T-helper 22 cell (primary cell): ENCODE results near the gene ING3.

Experiments
- DNase-seq: peaks from one replicate; pipeline ENCODE4 v3.0.0-alpha.2; 2020; ENCODE audit warnings: low read depth

ING3 gene

GRCh38 chr7:120989257-120990220 is 39.0 kb downstream of the ING3 start:
- DNase-seq, result no peak

DNA sequence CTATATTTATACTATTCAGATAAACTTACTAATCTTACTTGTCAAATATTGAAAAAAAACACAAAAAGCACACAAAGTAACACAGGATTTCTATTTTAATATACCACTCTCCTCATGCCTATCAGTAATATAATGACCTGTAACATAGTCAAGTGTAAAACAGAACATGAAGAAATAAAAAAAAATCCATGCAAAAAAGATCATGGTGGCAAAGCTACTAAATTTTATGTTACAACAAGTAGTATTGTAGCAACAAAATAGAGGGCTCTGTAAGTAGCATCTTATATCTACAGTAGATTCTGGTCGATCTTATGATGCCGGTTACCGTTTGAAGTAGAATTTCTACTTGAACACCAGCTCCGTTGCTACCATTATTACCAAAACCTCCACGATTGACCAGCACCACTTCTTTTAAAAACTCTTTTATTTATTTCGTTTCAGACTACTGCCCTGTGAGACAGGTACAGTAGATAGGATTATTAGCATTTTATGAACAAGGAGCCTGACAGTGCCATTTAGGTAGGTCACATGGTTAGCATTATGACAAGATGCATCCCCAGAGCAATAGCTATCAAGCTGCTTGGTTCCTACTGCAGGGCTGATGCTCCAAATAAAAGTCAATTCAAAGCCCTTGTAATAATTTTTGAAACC is 40.0 kb downstream of the ING3 start:
- no peak for DNase-seq

GRCh38 chr7:120991161-120991560 is 40.6 kb downstream of the ING3 start:
- no peak for DNase-seq

- DNase-seq, result no peak
Observed at GRCh38 chr7:120991581-120991980, 41.0 kb downstream of the ING3 start.

GRCh38 chr7:120992272-120992964 is 41.8 kb downstream of the ING3 start:
- no peak for DNase-seq

DNA sequence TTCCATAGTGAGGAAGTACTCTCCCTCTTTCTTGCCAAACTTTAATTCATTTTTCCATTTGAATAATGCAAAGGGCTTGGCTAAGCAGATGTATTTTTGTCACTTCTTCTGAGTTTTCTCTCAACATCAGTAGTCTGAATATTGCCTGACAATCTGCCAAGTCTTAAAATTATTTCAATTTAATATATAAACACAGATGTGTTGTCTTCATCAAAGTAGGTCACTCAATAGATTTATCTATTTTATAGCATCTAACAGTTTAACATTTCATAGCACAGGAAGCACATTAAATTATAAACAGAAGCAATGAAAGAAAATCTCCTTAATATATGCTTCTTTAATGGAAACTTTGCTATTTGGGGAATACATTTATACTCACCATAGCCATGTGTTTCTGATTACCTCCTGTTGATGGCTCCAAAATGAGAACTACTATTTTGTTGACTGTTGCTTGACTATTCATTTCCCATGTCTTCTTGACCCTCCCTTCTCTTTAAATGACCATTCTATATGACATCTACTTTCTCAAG is 42.5 kb downstream of the ING3 start:
- DNase-seq, result no peak

DNA sequence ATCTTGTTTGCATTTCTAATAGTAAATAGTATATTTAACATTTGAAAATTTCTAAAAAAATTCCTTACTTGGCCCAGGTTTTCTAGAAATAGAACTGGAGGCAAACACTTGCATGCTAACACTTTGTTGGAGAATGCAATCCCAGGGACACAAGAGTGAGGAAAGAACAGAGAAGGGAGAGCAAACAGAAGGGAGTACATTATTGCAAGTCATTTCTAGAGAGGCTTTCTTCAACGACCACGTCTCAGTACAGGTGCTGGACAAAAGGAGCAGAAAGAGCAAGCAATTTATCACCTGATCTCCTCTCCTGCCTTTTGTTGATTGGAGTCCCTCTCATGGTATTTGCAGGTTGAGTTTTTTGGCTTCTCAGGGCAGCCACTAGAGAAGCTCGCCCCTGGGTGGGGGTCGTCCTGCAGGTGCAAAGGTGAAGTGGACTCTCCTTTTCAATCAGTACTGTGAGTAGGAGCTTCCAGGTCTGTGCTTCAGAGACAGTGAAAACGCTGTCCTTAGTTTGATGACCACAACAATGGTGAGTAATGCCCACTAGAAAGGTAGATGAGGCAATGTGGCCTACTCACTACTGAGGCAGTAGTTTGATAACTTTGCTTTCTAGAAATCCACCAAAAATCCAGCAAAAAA is 43.1 kb downstream of the ING3 start:
- DNase-seq, result no peak

DNA sequence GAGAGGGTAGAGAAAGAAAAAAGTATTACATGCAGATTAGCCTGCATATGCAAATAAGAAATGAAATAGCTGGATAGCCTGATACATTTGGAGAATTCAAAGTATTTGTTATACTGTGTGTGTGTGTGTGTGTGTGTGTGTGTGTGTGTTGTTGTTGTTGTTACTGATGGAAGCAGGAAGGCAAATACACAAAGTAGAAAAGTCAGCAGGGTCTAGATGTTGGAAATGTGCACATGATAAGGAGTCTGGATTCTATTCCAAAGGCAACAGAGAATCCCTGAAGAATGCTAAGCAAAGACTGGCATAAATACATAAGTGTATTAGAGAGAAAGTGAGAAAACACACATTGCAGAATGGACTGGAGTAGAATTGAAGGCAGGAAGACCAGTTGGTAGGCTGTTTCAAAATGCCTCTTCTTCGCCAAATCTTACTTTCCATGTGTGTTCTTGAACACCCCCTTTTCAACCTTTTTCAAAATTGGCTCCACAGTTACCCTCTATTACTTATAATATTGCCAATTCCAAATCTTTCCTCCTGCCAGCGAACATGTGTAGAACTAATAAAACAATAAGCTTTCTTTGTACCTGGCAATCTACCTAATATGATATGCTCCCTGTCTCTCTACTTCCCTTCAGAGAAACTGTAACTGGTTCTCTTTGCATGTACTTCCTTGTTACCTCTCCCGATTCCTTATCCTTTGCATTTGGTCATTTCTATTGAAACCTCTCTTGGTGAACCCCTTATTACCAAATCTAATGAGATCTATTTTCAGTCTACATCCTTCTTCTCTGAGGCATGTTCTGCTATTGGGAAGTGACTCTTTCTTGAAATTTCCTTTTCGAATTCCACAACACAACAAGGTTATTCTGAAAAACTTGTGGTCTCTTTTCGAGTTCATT is 44.2 kb downstream of the ING3 start:
- no peak for DNase-seq

DNA sequence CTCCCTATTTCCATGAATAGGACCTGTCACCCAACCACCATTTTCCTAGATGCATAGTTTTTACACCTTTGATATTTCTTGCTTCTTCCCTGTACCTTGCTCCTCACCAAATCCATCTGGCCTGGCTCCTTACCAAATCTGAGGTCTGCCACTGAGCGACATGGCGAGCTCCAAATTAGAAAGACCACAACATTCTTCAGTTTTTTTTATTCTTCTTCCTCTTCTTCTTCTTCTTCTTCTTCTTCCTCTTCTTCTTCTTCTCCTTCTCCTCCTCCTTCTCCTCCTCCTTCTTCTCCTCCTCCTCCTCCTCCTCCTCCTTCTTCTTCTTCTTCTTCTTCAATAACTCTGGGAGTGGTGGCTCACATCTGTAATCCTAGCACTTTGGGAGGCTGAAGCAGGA is 45.1 kb downstream of the ING3 start:
- no peak for DNase-seq

DNA sequence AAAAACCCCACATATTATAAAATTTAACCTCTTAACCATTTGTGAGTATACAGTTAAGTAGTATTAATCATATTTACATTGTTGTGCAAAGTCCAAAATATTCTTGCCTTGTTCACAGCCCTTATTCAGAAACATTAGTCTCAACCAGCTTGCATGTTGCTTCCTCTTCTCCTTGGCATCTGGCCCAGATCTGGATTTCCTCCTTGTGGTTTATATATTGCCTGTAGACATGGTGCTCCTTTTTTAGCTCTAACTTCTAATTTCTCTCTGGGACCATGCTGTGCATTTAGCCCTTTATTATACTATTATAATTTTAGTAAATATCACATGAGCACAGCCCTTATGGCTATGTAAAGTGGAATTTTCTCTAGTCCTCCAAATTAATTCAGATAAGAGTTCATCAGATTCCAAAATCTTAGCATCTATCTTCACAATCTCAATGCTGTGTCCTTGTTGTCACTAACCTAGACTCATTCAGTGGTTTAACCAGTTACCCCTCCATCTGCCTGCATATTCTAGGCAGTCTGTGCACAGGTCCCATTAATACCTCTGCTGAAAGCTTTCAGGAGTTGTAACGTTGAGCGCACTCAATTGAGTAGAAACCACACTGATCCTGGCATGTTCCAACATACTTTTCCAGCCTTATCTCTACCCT is 45.9 kb downstream of the ING3 start:
- DNase-seq, result no peak

DNA sequence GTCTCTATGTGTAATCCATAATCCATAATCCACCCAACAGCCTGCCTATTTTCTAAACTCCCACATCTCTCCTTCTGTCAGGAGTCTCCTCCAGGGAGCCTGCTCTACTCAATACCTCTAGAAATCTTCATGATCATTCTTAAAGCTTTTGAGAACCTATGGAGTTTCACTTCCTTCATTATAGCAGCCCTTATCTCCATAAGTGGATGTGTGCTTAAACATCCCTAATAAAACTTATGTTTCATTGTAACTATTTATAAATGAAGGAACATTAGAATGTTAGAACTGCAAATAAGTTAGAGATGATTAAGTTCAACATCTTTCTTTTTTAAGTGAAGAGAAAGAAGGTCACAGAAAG is 46.4 kb downstream of the ING3 start:
- no peak for DNase-seq

DNA sequence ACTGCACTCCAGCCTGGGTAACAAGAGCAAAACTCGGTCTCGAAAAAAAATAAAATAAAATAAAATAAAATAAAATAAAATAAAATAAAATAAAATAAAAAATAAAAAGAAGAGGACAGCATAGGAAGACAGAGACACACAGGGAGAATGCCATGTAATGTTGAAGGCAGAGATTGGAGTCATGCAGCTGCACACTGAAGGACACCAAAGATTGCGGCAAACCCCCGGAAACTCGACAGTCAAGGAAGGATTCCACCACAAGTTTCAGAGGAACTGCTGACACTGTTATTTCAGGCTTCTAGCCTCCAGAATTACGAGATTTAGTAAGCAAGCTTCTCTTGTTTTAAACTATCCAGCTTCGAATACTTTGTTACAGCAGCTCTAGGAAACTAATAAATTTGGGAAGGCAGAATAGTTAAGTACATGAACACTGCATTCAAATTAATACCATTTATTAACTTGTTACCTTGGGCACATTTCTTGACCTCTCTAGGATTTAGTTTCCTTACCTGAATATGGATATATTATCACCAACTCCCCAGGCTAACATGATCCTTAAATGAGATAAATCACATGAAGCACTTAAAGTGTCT is 47.4 kb downstream of the ING3 start:
- DNase-seq, result no peak

DNA sequence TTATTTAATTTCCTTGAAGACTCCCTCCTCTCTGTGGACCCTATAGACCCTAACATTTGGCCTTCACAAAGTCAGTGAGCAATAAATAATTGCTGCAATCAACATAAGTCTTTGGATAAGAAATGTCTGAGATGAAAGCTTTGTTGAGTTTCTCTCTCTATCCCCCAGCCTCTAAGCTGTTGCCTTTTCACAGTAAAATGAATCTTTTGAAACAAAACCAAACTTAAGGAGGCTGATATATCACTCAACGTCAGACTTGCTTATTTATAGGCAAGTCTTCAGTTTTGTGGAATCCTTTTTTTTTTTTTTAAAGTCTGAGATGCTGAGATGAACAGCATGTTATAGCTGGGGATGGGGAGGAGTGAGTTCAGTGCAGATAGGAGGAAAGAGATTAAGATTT is 47.9 kb downstream of the ING3 start:
- DNase-seq, result no peak

DNA sequence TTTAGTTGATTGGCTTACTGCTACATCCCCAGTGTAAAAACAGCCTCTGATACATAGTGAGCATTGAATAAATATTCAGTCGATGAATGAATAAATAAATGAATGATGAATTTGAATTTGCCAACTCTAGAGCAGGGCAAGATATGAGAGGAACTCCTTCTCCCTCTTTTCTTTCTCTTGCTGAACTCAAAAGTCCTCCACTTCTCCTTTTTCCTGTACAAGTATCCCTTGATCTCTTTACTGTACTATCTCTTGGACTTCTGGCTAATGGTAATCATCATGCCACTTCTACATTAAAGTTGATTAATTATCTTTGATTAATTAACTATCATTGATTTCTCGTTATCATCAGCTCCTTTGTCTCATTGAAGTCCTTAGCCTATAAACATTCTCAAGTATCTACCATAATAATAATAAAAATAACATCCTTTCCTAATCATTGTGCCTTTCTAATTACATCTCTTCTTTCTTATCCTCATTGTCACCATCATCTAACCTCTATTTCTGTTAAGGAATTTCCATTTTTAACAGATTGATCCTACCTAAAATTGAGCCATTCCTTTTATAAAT is 48.5 kb downstream of the ING3 start:
- DNase-seq, result no peak

DNA sequence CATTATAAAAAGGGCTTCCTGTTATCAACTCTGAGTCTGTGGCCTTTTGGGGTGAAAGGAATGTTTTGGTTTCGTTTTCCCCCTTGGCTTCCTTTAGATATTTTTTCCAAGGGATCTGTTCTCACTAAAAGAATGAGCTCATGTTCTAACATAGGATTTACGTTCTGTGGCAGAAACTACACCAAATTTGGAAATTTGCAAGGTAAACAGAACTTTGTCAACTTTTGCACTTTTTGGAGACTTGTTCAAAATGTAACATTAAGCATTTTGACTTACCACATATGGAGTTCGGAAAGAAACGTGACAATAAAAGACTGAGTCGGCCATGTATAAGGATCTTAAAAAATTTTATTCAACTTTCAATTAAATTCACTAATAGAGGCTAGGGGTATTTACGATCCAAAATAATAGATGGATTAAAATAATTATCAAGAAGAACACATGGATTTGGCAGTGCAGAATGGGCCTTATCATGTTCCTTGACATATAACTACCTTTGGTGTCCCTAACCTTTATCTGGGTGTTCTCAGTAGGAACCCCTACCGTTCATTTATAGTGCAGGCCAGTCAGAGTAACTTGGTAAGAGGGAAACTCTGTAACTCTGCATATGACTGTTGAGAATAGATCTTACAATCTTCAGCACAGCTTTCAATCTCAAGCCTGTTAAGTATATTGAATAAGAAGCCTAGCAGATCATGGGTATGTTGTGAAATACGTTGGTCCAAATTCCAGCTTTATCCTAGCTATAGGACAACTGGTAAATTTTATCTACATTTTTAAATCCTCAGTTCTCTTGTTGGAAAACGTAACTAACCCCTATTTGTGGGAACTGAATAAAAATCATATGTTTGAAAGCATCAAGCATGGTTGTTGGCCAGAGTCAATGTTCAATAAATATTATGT is 49.8 kb downstream of the ING3 start:
- DNase-seq, result no peak

- DNase-seq, result no peak
Observed at GRCh38 chr7:121001234-121001906, 50.8 kb downstream of the ING3 start.

GRCh38 chr7:121002048-121002756 is 51.6 kb downstream of the ING3 start:
- no peak for DNase-seq
